Mesendoderm (in vitro differentiated cells): ENCODE data around the gene ITGAV.

ENCODE experiments used
- DNase-seq: peaks from one replicate; pipeline ENCODE4 v3.0.0; 2013
- H2AK5ac ChIP-seq: 2 replicates; pipeline ENCODE4 v1.6.1; 2013; ENCODE audit warnings: low read length, inconsistent platforms
- H2BK120ac ChIP-seq: 2 replicates; pipeline ENCODE4 v1.6.1; 2013; ENCODE audit warnings: low read depth, mild to moderate bottlenecking, low read length, moderate library complexity, mixed read lengths
- H2BK15ac ChIP-seq: replicated peaks from 2 replicates; pipeline ENCODE4 v1.6.1; 2013; ENCODE audit warnings: low read depth, mild to moderate bottlenecking, moderate library complexity
- H2BK5ac ChIP-seq: 2 replicates; pipeline ENCODE4 v1.6.1; 2013; ENCODE audit warnings: low read length, inconsistent platforms
- H3K18ac ChIP-seq: 2 replicates; pipeline ENCODE4 v1.6.1; 2013; ENCODE audit warnings: mild to moderate bottlenecking, low read length, mixed read lengths
- H3K23ac ChIP-seq: one replicate; pipeline ENCODE4 v1.6.1; 2013; ENCODE audit warnings: low read length
- H3K27ac ChIP-seq: 2 replicates; pipeline ENCODE4 v1.5.1; 2013; ENCODE audit warnings: low read depth, mild to moderate bottlenecking, inconsistent platforms, low read length, moderate library complexity
- H3K27me3 ChIP-seq: 2 replicates; pipeline ENCODE4 v1.6.1; 2013; ENCODE audit warnings: low read length, control low read depth, mild to moderate bottlenecking, inconsistent platforms; ENCODE audit not compliant: insufficient read depth, poor library complexity
- H3K36me3 ChIP-seq: 2 replicates; pipeline ENCODE4 v1.6.1; 2013; ENCODE audit warnings: low read length, inconsistent platforms; ENCODE audit not compliant: control insufficient read depth, insufficient read depth
- H3K4ac ChIP-seq: one replicate; pipeline ENCODE4 v1.6.1; 2013; ENCODE audit warnings: low read depth, mild to moderate bottlenecking, low read length, moderate library complexity
- H3K4me1 ChIP-seq: 2 replicates; pipeline ENCODE4 v1.6.1; 2013; ENCODE audit warnings: low read depth, low read length, inconsistent platforms; ENCODE audit not compliant: control insufficient read depth
- H3K4me2 ChIP-seq: 2 replicates; pipeline ENCODE4 v1.6.1; 2013; ENCODE audit warnings: low read length
- H3K4me3 ChIP-seq: 2 replicates; pipeline ENCODE4 v1.5.1; 2013; ENCODE audit warnings: mild to moderate bottlenecking, low read length
- H3K56ac ChIP-seq: one replicate; pipeline ENCODE4 v1.6.1; 2013; ENCODE audit warnings: low read length
- H3K79me1 ChIP-seq: 2 replicates; pipeline ENCODE4 v1.6.1; 2013; ENCODE audit warnings: low read length, inconsistent platforms
- H3K79me2 ChIP-seq: 2 replicates; pipeline ENCODE4 v1.6.1; 2013; ENCODE audit warnings: mild to moderate bottlenecking, low read length; ENCODE audit not compliant: control insufficient read depth, insufficient read depth
- H3K9ac ChIP-seq: 2 replicates; pipeline ENCODE4 v1.6.1; 2013; ENCODE audit warnings: low read length, inconsistent platforms
- H4K5ac ChIP-seq: one replicate; pipeline ENCODE4 v1.6.1; 2013; ENCODE audit warnings: low read length
- H4K8ac ChIP-seq: one replicate; pipeline ENCODE4 v1.6.1; 2013; ENCODE audit warnings: low read depth, mild to moderate bottlenecking, control low read depth, low read length, moderate library complexity
- WGBS: extraction: QIAGEN DNeasy Blood & Tissue Kit; methylation state at CpG from one replicate; pipeline ENCODE4 v1.1.7; 2013; ENCODE audit warnings: low lambda C conversion rate, missing lambda C conversion rate; ENCODE audit not compliant: insufficient coverage; ENCODE audit errors: extremely low coverage; 5-methylcytosine and 5-hydroxymethylcytosine counted together

Gene ITGAV

DNA sequence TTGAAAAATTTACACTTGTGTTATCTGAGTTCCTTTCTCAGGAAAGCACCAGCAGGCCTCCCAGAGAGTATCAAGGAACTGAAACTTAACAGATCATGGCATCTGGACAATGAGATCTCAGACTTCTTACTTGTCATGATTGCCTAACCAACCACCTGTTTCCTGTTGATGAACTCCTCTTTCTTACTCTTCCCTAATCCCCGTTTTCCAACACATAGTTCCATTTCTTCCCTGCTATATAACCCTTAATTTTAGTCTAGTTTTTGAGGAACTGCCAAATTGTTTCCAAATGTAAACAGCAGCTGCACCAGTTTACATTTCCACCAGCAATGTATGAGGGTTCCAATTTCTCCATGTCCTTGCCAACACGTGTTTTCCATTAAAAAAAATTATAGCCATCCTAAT is 98.0 kb downstream of the ITGAV start:
- no peaks in the 10 kb centered on the region for H3K4me1 ChIP-seq
- no peak overlapping the region for H3K4me2 ChIP-seq
- H4K5ac ChIP-seq: no peak overlapping the region
- no peak overlapping the region for H3K27ac ChIP-seq
- no peaks in the 10 kb centered on the region for H3K79me1 ChIP-seq
- H2BK120ac ChIP-seq: no peak overlapping the region
- H3K4me3 ChIP-seq: no peak overlapping the region
- no peak overlapping the region for H2BK15ac ChIP-seq
- H3K9ac ChIP-seq: no peak overlapping the region
- no peak overlapping the region for H2AK5ac ChIP-seq
- H4K8ac ChIP-seq: no peak overlapping the region
- no peak overlapping the region for H2BK5ac ChIP-seq
- DNase-seq: no peak
- H3K27me3 ChIP-seq: no peaks in the 10 kb centered on the region
- no peak overlapping the region for H3K56ac ChIP-seq
- H3K36me3 ChIP-seq: no peaks in the 10 kb centered on the region
- no peak overlapping the region for H3K18ac ChIP-seq
- no peak overlapping the region for H3K23ac ChIP-seq
- WGBS: 100% methylated on average over 1 of the region's 2 CpGs
- no peaks in the 10 kb centered on the region for H3K79me2 ChIP-seq
- no peak overlapping the region for H3K4ac ChIP-seq

DNA sequence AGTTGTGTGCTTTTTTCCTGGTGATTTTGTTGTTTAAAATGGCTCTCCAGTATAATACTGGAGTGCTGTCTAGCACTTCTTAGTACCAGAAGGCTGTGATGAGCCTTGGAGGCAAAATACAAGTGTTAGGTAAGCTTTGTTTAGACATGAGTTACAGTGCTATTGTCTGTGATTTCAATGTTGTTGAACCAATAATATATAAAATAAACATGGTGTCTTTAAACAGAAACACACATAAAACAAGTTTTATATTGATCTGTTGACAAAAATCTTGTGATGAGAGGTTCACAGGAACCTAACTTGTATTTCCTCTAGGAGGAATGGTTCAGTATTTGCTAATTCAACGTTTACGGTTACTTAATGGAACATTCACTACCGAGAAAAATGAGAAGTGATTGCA is 99.0 kb downstream of the ITGAV start:
- H3K4me1 ChIP-seq: no peaks in the 10 kb centered on the region
- no peaks in the 10 kb centered on the region for H3K79me2 ChIP-seq
- H3K79me1 ChIP-seq: no peaks in the 10 kb centered on the region
- no CpG with 5 or more reads among the region's 3 CpGs for WGBS
- H3K4ac ChIP-seq: no peak overlapping the region
- no peaks in the 10 kb centered on the region for H3K36me3 ChIP-seq
- no peak for DNase-seq
- H3K27me3 ChIP-seq: no peaks in the 10 kb centered on the region
- H3K4me2 ChIP-seq: no peak overlapping the region
- no peak overlapping the region for H3K23ac ChIP-seq
- no peak overlapping the region for H4K8ac ChIP-seq
- no peak overlapping the region for H2BK15ac ChIP-seq
- H3K9ac ChIP-seq: no peak overlapping the region
- H4K5ac ChIP-seq: no peak overlapping the region
- no peak overlapping the region for H3K18ac ChIP-seq
- H2BK5ac ChIP-seq: no peak overlapping the region
- H3K4me3 ChIP-seq: no peak overlapping the region
- no peak overlapping the region for H3K27ac ChIP-seq
- H2AK5ac ChIP-seq: no peak overlapping the region
- no peak overlapping the region for H3K56ac ChIP-seq
- no peak overlapping the region for H2BK120ac ChIP-seq

- Histone ChIP-seq H3K79me1 (no peaks in the 10 kb centered on the region), H3K36me3 (no peaks in the 10 kb centered on the region), H3K79me2 (no peaks in the 10 kb centered on the region), H3K23ac (no peak overlapping the region), H2AK5ac (no peak overlapping the region), H3K4me1 (no peaks in the 10 kb centered on the region), H3K4me3 (no peak overlapping the region), H3K4me2 (no peak overlapping the region), H3K27ac (no peak overlapping the region), H3K27me3 (no peaks in the 10 kb centered on the region), H4K5ac (no peak overlapping the region), H3K9ac (no peak overlapping the region), H2BK120ac (no peak overlapping the region), H3K18ac (no peak overlapping the region), H2BK5ac (no peak overlapping the region), H4K8ac (no peak overlapping the region), H3K56ac (no peak overlapping the region), H2BK15ac (no peak overlapping the region), H3K4ac (no peak overlapping the region)
- no peak for DNase-seq
- WGBS: no CpG with 5 or more reads among the region's 2 CpGs
Observed at GRCh38 chr2:186690786-186691185, 100.9 kb downstream of the ITGAV start.

DNA sequence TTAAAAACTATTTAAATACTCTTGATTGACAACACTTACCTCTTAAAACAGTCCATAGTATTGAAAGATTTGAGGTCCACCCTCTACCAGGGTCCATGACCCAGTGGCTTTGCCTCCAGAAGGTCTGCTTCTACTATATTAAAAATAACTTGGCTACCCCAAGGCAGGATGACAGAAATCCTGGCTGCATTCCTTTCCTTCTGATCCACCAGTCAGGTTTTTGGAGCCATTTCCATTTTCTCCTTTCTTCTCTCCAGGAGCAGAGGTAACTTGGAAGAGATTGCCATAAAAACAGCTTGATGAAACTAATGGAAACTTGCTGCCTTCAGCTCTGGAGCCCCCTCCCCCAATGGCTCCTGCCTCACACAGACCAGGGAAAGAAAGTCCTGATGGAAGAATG is 101.4 kb downstream of the ITGAV start:
- H2BK5ac ChIP-seq: no peak overlapping the region
- H3K9ac ChIP-seq: no peak overlapping the region
- H3K4me2 ChIP-seq: no peak overlapping the region
- no peak for DNase-seq
- H3K79me1 ChIP-seq: no peaks in the 10 kb centered on the region
- H3K18ac ChIP-seq: no peak overlapping the region
- no peaks in the 10 kb centered on the region for H3K4me1 ChIP-seq
- no peak overlapping the region for H4K5ac ChIP-seq
- no peaks in the 10 kb centered on the region for H3K36me3 ChIP-seq
- H3K4ac ChIP-seq: no peak overlapping the region
- H3K56ac ChIP-seq: no peak overlapping the region
- H2BK15ac ChIP-seq: no peak overlapping the region
- no peak overlapping the region for H3K27ac ChIP-seq
- no peak overlapping the region for H3K23ac ChIP-seq
- no peak overlapping the region for H3K4me3 ChIP-seq
- H2AK5ac ChIP-seq: no peak overlapping the region
- H2BK120ac ChIP-seq: no peak overlapping the region
- H3K27me3 ChIP-seq: no peaks in the 10 kb centered on the region
- H3K79me2 ChIP-seq: no peaks in the 10 kb centered on the region
- no peak overlapping the region for H4K8ac ChIP-seq

- no peaks in the 10 kb centered on the region for H3K79me2 ChIP-seq
- no CpG with 5 or more reads among the region's 5 CpGs for WGBS
Observed at GRCh38 chr2:186691900-186692299, 102.0 kb downstream of the ITGAV start.

GRCh38 chr2:186693446-186693832 is 103.6 kb downstream of the ITGAV start:
- Histone ChIP-seq H3K79me1 (no peaks in the 10 kb centered on the region), H4K8ac (no peak overlapping the region), H3K27me3 (no peaks in the 10 kb centered on the region), H3K4ac (no peak overlapping the region), H3K18ac (peak overlapping the region; percentile 89), H3K4me3 (peak overlapping the region; percentile 49), H2BK15ac (no peak overlapping the region), H3K36me3 (no peaks in the 10 kb centered on the region), H2BK120ac (no peak overlapping the region), H2BK5ac (no peak overlapping the region), H3K4me2 (peak overlapping the region; percentile 60), H3K9ac (peak overlapping the region; percentile 53), H3K56ac (peak overlapping the region; percentile 66), H3K27ac (no peak overlapping the region), H2AK5ac (no peak overlapping the region), H3K79me2 (no peaks in the 10 kb centered on the region), H3K23ac (peak overlapping the region; percentile 11), H3K4me1 (no peaks in the 10 kb centered on the region), H4K5ac (no peak overlapping the region)
- DNase-seq: no peak
- WGBS: no CpG with 5 or more reads among the region's 7 CpGs

More at GRCh38 chr2:186691900-186692299, 102.0 kb downstream of the ITGAV start:
- H2BK5ac ChIP-seq: no peak overlapping the region
- H3K4me3 ChIP-seq: no peak overlapping the region
- no peak overlapping the region for H3K9ac ChIP-seq
- H2AK5ac ChIP-seq: no peak overlapping the region
- no peak overlapping the region for H2BK15ac ChIP-seq
- DNase-seq: no peak
- H4K5ac ChIP-seq: no peak overlapping the region
- no peak overlapping the region for H4K8ac ChIP-seq
- H3K18ac ChIP-seq: no peak overlapping the region
- no peaks in the 10 kb centered on the region for H3K36me3 ChIP-seq
- no peak overlapping the region for H2BK120ac ChIP-seq
- no peak overlapping the region for H3K23ac ChIP-seq
- no peaks in the 10 kb centered on the region for H3K27me3 ChIP-seq
- H3K79me1 ChIP-seq: no peaks in the 10 kb centered on the region
- H3K4me2 ChIP-seq: no peak overlapping the region
- H3K27ac ChIP-seq: no peak overlapping the region
- no peak overlapping the region for H3K56ac ChIP-seq
- no peak overlapping the region for H3K4ac ChIP-seq
- no peaks in the 10 kb centered on the region for H3K4me1 ChIP-seq
